T-helper 9 cell (primary cell): Measurements from ENCODE around the gene MAP1LC3B.
A peak's percentile ranks its signal among the peaks of the same experiment; 100 is the strongest.
"Not testable (repeated sequence)": the region's sequence is repeated elsewhere in the genome, so short reads cannot be mapped to it uniquely, and the experiment has no call there.

ENCODE experiments used
- DNase-seq: peaks from one replicate; pipeline ENCODE4 v3.0.0-alpha.2; 2020

MAP1LC3B gene

GRCh38 chr16:87383505-87384161 is 8.5 kb upstream of the MAP1LC3B start, which contains the start of gene FBXO31:
TSS of gene FBXO31 (minus strand) at chr16:87383776. CDS start at chr16:87383744, 32 bp downstream.
- DNase-seq, result peak; percentile 93

- DNase-seq, result no peak
Observed at GRCh38 chr16:87384162-87384874, 7.8 kb upstream of the MAP1LC3B start.

GRCh38 chr16:87384875-87385167 is 7.3 kb upstream of the MAP1LC3B start:
- DNase-seq, result not testable (repeated sequence)

- peak; percentile 73 for DNase-seq
Observed at GRCh38 chr16:87387942-87388817, 4.0 kb upstream of the MAP1LC3B start.

- no peak for DNase-seq
Observed at GRCh38 chr16:87388818-87389134, 3.4 kb upstream of the MAP1LC3B start.

- no peak for DNase-seq
Observed at GRCh38 chr16:87389245-87389644, 2.9 kb upstream of the MAP1LC3B start.

GRCh38 chr16:87389914-87390313 is 2.2 kb upstream of the MAP1LC3B start:
- not testable (repeated sequence) for DNase-seq

- no peak for DNase-seq
Observed at GRCh38 chr16:87390641-87391323, 1.4 kb upstream of the MAP1LC3B start.

GRCh38 chr16:87391324-87391949 is 699 bp upstream of the MAP1LC3B start:
- no peak for DNase-seq

- peak; percentile 25 for DNase-seq
Observed at GRCh38 chr16:87392821-87393679, 914 bp downstream of the MAP1LC3B start.

GRCh38 chr16:87393680-87394055 is 1.5 kb downstream of the MAP1LC3B start:
- no peak for DNase-seq

- DNase-seq, result no peak
Observed at GRCh38 chr16:87395181-87395842, 3.2 kb downstream of the MAP1LC3B start.

- DNase-seq, result no peak
Observed at GRCh38 chr16:87404764-87405625, 12.9 kb downstream of the MAP1LC3B start.

GRCh38 chr16:87406495-87407088 is 14.5 kb downstream of the MAP1LC3B start:
- DNase-seq, result no peak

GRCh38 chr16:87407511-87408112 is 15.5 kb downstream of the MAP1LC3B start:
- no peak for DNase-seq

- no peak for DNase-seq
Observed at GRCh38 chr16:87409153-87409552, 17.0 kb downstream of the MAP1LC3B start.

- no peak for DNase-seq
Observed at GRCh38 chr16:87409781-87410180, 17.6 kb downstream of the MAP1LC3B start.

- no peak for DNase-seq
Observed at GRCh38 chr16:87410530-87410929, 18.4 kb downstream of the MAP1LC3B start.

- DNase-seq, result no peak
Observed at GRCh38 chr16:87410968-87411367, 18.8 kb downstream of the MAP1LC3B start.
